Left ventricle myocardium inferior (tissue), 1 donor: ENCODE data around the gene SEC11C. TPM values are rescaled to one million over a fixed set of nuclear protein-coding genes. Genes with fewer than 3 reads are reported as not detected.

ENCODE experiments used
- DNase-seq: peaks from one replicate; pipeline ENCODE4 v3.0.0-alpha.2; 2020
- H3K27ac ChIP-seq: fragments of 200-600 bp; replicated peaks from 2 replicates; pipeline ENCODE4 v1.8.0; 2021
- H3K27me3 ChIP-seq: fragments of 200-600 bp; 2 replicates; pipeline ENCODE4 v1.8.0; 2021; ENCODE audit warnings: low read depth
- H3K36me3 ChIP-seq: fragments of 200-600 bp; 2 replicates; pipeline ENCODE4 v1.8.0; 2021
- H3K4me1 ChIP-seq: fragments of 200-600 bp; 2 replicates; pipeline ENCODE4 v1.8.0; 2021
- H3K4me3 ChIP-seq: fragments of 200-600 bp; 2 replicates; pipeline ENCODE4 v1.8.0; 2021; ENCODE audit warnings: mild to moderate bottlenecking, moderate library complexity
- H3K9me3 ChIP-seq: fragments of 200-600 bp; replicated peaks from 2 replicates; pipeline ENCODE4 v1.8.0; 2021
- intact Hi-C: fragments of 100-400 bp; cut with micrococcal nuclease; formaldehyde crosslinking; loops from one replicate; pipeline ENCODE4 v1.11.0; 2022
- total RNA-seq: library from RNA; stranded (reverse); fragmentation: NEBNext Ultra II Directional; extraction: Animal tissue kit (Norgen Biotek cat#: 25700); gene quantifications from one replicate; pipeline ENCODE4 v1.2.1, GENCODE V29; 2021
- TF ChIP-seq, protein P1 (sequence below): fragments of 200-600 bp; IDR thresholded peaks from 2 replicates; pipeline ENCODE4 v1.8.0; 2021; ENCODE audit warnings: antibody characterized with exemption, mild to moderate bottlenecking, borderline replicate concordance
- donor health status: DM: no; HTN: yes; CAD: no; lungs with severe emphysema.

SEC11C gene
- total RNA-seq, 1 donor from 2014 or later: 24.4 TPM

DNA sequence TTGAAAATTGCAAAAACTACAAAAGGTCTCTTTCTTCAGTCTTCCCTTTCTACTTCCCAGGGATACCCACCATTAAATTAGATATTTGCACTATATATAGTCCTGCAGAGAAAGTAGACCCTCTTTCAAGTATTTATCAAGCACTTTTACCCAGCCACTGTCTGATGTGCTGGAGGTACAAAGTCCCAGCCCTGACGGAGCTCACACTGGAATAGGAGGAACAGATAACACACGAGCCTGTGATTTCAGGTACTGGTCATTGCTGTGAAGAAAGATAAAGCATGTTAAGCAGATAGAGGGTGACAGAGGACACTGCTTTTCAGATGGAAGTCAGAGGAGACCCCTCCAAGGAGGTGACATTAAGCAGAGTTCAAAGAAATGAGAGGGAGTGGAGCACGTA, 19.6 kb downstream of the SEC11C start:
- H3K4me3 ChIP-seq: no peak overlapping the region
- no peak for DNase-seq
- TF ChIP-seq, protein P1, sequence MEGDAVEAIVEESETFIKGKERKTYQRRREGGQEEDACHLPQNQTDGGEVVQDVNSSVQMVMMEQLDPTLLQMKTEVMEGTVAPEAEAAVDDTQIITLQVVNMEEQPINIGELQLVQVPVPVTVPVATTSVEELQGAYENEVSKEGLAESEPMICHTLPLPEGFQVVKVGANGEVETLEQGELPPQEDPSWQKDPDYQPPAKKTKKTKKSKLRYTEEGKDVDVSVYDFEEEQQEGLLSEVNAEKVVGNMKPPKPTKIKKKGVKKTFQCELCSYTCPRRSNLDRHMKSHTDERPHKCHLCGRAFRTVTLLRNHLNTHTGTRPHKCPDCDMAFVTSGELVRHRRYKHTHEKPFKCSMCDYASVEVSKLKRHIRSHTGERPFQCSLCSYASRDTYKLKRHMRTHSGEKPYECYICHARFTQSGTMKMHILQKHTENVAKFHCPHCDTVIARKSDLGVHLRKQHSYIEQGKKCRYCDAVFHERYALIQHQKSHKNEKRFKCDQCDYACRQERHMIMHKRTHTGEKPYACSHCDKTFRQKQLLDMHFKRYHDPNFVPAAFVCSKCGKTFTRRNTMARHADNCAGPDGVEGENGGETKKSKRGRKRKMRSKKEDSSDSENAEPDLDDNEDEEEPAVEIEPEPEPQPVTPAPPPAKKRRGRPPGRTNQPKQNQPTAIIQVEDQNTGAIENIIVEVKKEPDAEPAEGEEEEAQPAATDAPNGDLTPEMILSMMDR: no peak
- H3K27ac ChIP-seq: no peak overlapping the region
- no peaks in the 10 kb centered on the region for H3K27me3 ChIP-seq
- intact Hi-C loops: no loop called here
- peaks cover 40% of the 10 kb centered on the region for H3K36me3 ChIP-seq
- H3K9me3 ChIP-seq: no peaks in the 10 kb centered on the region
- H3K4me1 ChIP-seq: no peaks in the 10 kb centered on the region

DNA sequence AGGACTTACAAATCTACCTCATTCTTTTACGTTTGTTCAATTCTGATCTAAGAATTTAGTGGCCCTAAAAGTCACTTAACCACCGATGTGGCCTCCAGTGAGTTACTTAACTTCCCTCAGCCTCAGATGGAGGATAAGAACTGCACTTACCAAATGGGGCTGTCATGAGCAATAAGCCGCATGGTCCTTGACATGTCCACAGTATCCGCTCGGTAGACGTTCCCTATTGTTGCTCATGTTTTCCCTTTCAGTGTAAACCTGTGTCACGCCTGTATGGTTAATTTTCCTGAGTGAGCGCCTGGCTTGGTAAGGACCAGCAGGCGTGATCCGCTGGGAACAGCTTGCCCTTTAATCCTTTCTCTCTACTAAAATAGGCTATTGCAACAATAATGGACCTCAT, 20.3 kb downstream of the SEC11C start:
- no peak overlapping the region for H3K4me3 ChIP-seq
- TF ChIP-seq, protein P1: no peak
- peaks cover 33% of the 10 kb centered on the region for H3K36me3 ChIP-seq
- H3K9me3 ChIP-seq: no peaks in the 10 kb centered on the region
- no peak overlapping the region for H3K27ac ChIP-seq
- intact Hi-C loops: no loop called here
- H3K4me1 ChIP-seq: no peaks in the 10 kb centered on the region
- DNase-seq: no peak
- no peaks in the 10 kb centered on the region for H3K27me3 ChIP-seq

GRCh38 chr18:59172664-59173249, 33.1 kb downstream of the SEC11C start:
- Histone ChIP-seq H3K4me3 (no peak overlapping the region), H3K4me1 (no peaks in the 10 kb centered on the region), H3K9me3 (peaks cover 48% of the 10 kb centered on the region), H3K36me3 (no peaks in the 10 kb centered on the region), H3K27me3 (peaks cover 6% of the 10 kb centered on the region), H3K27ac (no peak overlapping the region)
- intact Hi-C loops: no loop called here
- DNase-seq: no peak
- TF ChIP-seq, protein P1: no peak

DNA sequence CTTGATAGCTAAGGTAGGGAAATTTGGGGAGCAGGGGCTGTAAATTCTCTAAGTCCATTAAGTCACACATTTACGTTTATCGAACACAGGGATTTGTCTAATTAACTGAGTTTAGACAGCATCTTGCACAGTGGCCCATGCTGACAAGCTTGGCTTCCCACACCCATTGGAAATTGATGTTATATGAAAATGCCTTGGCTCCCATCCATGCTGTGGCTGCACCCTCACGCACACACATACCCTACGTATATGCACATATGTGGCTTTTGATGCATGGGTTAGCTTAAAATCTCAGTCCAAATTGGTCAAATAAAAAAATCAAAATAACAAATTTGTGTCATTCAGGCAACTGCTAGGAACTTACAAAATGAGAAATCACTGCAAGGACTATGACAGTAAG, 37.8 kb downstream of the SEC11C start:
- TF ChIP-seq, protein P1: no peak
- Histone ChIP-seq H3K4me3 (no peak overlapping the region), H3K27ac (no peak overlapping the region), H3K36me3 (no peaks in the 10 kb centered on the region), H3K27me3 (peaks cover 37% of the 10 kb centered on the region), H3K4me1 (no peaks in the 10 kb centered on the region), H3K9me3 (peaks cover 21% of the 10 kb centered on the region)
- intact Hi-C loops: no loop called here
- no peak for DNase-seq

- Histone ChIP-seq H3K4me3 (no peak overlapping the region), H3K27me3 (peaks cover 57% of the 10 kb centered on the region), H3K36me3 (no peaks in the 10 kb centered on the region), H3K4me1 (no peaks in the 10 kb centered on the region), H3K9me3 (no peaks in the 10 kb centered on the region), H3K27ac (no peak overlapping the region)
- intact Hi-C loops: no loop called here
- DNase-seq: no peak
- TF ChIP-seq, protein P1: no peak
These were observed 40.6 kb downstream of the SEC11C start for GRCh38 chr18:59180150-59180845.
